ENCODE data around the gene ARRDC3. TPM values are rescaled to one million over a fixed set of nuclear protein-coding genes. Genes with fewer than 3 reads are reported as not detected.

The ARRDC3 gene
- total and polyA plus RNA-seq, 2 of the 8 experiments (the other 6 are each of a cell fraction or from before 2014, with no cell fraction given): 2.9 to 5.7 TPM

DNA sequence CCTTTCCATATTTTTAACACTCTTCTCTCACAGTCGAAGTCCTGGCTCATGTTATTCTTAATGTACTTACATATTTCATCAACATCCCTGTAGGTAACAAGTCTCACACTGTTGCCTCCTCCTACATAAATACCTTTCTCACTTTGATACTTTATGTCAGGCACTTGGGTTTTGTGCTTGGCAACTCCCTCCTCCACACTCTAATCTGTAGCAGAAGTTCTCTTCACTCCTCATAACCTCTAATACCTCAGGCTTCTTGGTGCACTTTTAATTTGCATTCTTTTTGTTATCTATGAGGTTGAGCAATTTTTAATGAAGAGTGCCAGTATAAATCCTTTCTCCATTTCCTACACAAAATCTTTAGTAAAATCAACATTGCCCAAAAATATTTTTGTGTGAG is 24.1 kb upstream of the ARRDC3 start:
- H3K36me3 ChIP-seq (ENCODE audit: control insufficient read depth in 2 of 4, insufficient read depth in 4 of 4, low read length in 3 of 4): no peaks in the 10 kb centered on the region
- no peak overlapping the region for H3K18ac ChIP-seq (ENCODE audit: extremely low read depth, low read length)
- WGBS, 2 experiments (ENCODE audit: extremely low coverage in 1 of 2, insufficient coverage in 1 of 2, insufficient read length in 1 of 2, insufficient replicate concordance in 2 of 2, low coverage in 1 of 2, low lambda C conversion rate in 2 of 2, missing lambda C conversion rate in 1 of 2): 72 to 100% methylated on average over 1 of the region's 1 CpG
- no peak overlapping the region for H4K8ac ChIP-seq (ENCODE audit: extremely low read depth, insufficient read depth, low read length)
- DNase-seq (ENCODE audit: low read depth in 1 of 2, low spot score in 2 of 2) (no peak), FAIRE-seq (no peak)
- H2BK15ac ChIP-seq (ENCODE audit: low read length): no peak overlapping the region
- no peaks in the 10 kb centered on the region for H3K27me3 ChIP-seq (replicated peaks in 1 of 4; ENCODE audit: control insufficient read depth in 3 of 4, extremely low read depth in 1 of 4, insufficient read depth in 3 of 4, low read length in 3 of 4)
- H3K79me1 ChIP-seq (ENCODE audit: low read depth, low read length): no peaks in the 10 kb centered on the region
- no peak overlapping the region for H2BK120ac ChIP-seq (replicated peaks; ENCODE audit: low read depth, low read length)
- H2AFZ ChIP-seq (ENCODE audit: low read length): no peak overlapping the region
- no peak overlapping the region for H3K27ac ChIP-seq (ENCODE audit: low read depth, low read length)
- H2AK5ac ChIP-seq (ENCODE audit: low read depth, low read length): no peak overlapping the region
- H3K9me3 ChIP-seq (ENCODE audit: insufficient read depth in 2 of 2, low read depth in 1 of 2, low read length in 1 of 2): no peaks in the 10 kb centered on the region
- H3K4me3 ChIP-seq (ENCODE audit: extremely low read depth in 1 of 4, insufficient read depth in 2 of 4, low read depth in 3 of 4, low read length in 4 of 4): no peak overlapping the region
- H3K4ac ChIP-seq (replicated peaks; ENCODE audit: insufficient read length, low read depth, low read length): no peak overlapping the region
- no peak overlapping the region for H3K56ac ChIP-seq (replicated peaks; ENCODE audit: insufficient read length, low read depth, low read length)
- no peak overlapping the region for H4K91ac ChIP-seq (replicated peaks; ENCODE audit: insufficient read length, low read length)
- H3K23ac ChIP-seq (ENCODE audit: insufficient read length): no peak overlapping the region
- H3K4me1 ChIP-seq (replicated peaks in 1 of 4; ENCODE audit: control insufficient read depth in 3 of 4, insufficient read depth in 4 of 4, low read length in 3 of 4): no peaks in the 10 kb centered on the region
- no peak overlapping the region for H2BK5ac ChIP-seq (ENCODE audit: low read depth, low read length)
- no peak overlapping the region for H4K5ac ChIP-seq (ENCODE audit: insufficient read length, low read depth, low read length)
- no peak overlapping the region for H2BK12ac ChIP-seq (ENCODE audit: low read depth, low read length)
- no peaks in the 10 kb centered on the region for H3K23me2 ChIP-seq (ENCODE audit: low read depth, low read length)
- CTCF ChIA-PET (ENCODE audit: partially characterized antibody): interaction anchor here (1.4 to 2.7 kb wide), 4 partner anchors 10 to 542 kb away, joined by 3 to 15 read pairs (median 8); no protein-coding TSS in a partner anchor
- POLR2A ChIA-PET (ENCODE audit: partially characterized antibody): no interaction called here
- H3K9ac ChIP-seq (replicated peaks in 1 of 4; ENCODE audit: extremely low read depth in 1 of 4, low read depth in 3 of 4, low read length in 3 of 4): no peak overlapping the region
- no peaks in the 10 kb centered on the region for H3K79me2 ChIP-seq (ENCODE audit: control insufficient read depth in 1 of 2, insufficient read depth in 2 of 2, low read length in 2 of 2)
- no peaks in the 10 kb centered on the region for H4K20me1 ChIP-seq (replicated peaks in 1 of 2; ENCODE audit: control insufficient read depth in 1 of 2, insufficient read depth in 2 of 2, low read length in 2 of 2)
- H3K14ac ChIP-seq (ENCODE audit: insufficient read length): no peak overlapping the region
- H3K4me2 ChIP-seq (ENCODE audit: insufficient read depth in 1 of 2, low read depth in 2 of 2, low read length in 2 of 2): no peak overlapping the region
- no peak overlapping the region for H2BK20ac ChIP-seq (ENCODE audit: low read length)
- TF ChIP-seq RFX5 (IDR thresholded peaks at IDR 0.05; ENCODE audit: borderline replicate concordance, low read depth, low read length): no peak
- TF ChIP-seq JUN (IDR thresholded peaks at IDR 0.05; ENCODE audit: low read depth, low read length): no peak
- no peak for TF ChIP-seq CEBPB (IDR thresholded peaks at IDR 0.05; ENCODE audit: low read depth, low read length)
- TF ChIP-seq, protein P1, sequence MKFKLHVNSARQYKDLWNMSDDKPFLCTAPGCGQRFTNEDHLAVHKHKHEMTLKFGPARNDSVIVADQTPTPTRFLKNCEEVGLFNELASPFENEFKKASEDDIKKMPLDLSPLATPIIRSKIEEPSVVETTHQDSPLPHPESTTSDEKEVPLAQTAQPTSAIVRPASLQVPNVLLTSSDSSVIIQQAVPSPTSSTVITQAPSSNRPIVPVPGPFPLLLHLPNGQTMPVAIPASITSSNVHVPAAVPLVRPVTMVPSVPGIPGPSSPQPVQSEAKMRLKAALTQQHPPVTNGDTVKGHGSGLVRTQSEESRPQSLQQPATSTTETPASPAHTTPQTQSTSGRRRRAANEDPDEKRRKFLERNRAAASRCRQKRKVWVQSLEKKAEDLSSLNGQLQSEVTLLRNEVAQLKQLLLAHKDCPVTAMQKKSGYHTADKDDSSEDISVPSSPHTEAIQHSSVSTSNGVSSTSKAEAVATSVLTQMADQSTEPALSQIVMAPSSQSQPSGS (IDR thresholded peaks at IDR 0.05; ENCODE audit: low read length): no peak
- no peak for TF ChIP-seq KDM1A (IDR thresholded peaks at IDR 0.05; ENCODE audit: borderline replicate concordance, low read length)
- TF ChIP-seq EGR1 (IDR thresholded peaks at IDR 0.05; ENCODE audit: borderline replicate concordance, low read depth, low read length): no peak
- TF ChIP-seq CBX5 (IDR thresholded peaks at IDR 0.05; ENCODE audit: low read depth, low read length): no peak
- no peak for TF ChIP-seq MAFK (IDR thresholded peaks at IDR 0.05; ENCODE audit: low read depth, low read length)
